Epithelial cell of proximal tubule (primary cell): ENCODE results near the gene NNT. TPM values are rescaled to one million over a fixed set of nuclear protein-coding genes. Genes with fewer than 3 reads are reported as not detected.
"Not testable (repeated sequence)": the region's sequence is repeated elsewhere in the genome, so short reads cannot be mapped to it uniquely, and the experiment has no call there.

Experiments
- DNase-seq: peaks from one replicate; pipeline ENCODE4 v3.0.0-alpha.2; 2011; ENCODE audit warnings: low read depth
- H3K4me3 ChIP-seq: 2 replicates; pipeline ENCODE4 v1.5.1; 2011; ENCODE audit warnings: low read depth, mild to moderate bottlenecking, low read length
- CTCF ChIP-seq: conservative IDR thresholded peaks from 2 replicates; pipeline ENCODE4 v1.5.1; 2012; ENCODE audit warnings: low read depth, mild to moderate bottlenecking, low read length
- total RNA-seq: library from RNA; depleted of rRNA; stranded (reverse); fragments of >200 nt; gene quantifications from 2 replicates; pipeline ENCODE4 v1.2.3, GENCODE V29; 2015

Gene NNT
- total RNA-seq, 1 donor from 2014 or later = 36.5 TPM

GRCh38 chr5:43663916-43664315 lies 60.9 kb downstream of the NNT start:
- DNase-seq = no peak
- H3K4me3 ChIP-seq = no peak overlapping the region
- TF ChIP-seq CTCF = no peak

GRCh38 chr5:43664501-43665040 lies 61.6 kb downstream of the NNT start:
- DNase-seq = no peak
- no peak for TF ChIP-seq CTCF
- H3K4me3 ChIP-seq = no peak overlapping the region

GRCh38 chr5:43665749-43666148 lies 62.8 kb downstream of the NNT start:
- not testable (repeated sequence) for H3K4me3 ChIP-seq, DNase-seq

DNA sequence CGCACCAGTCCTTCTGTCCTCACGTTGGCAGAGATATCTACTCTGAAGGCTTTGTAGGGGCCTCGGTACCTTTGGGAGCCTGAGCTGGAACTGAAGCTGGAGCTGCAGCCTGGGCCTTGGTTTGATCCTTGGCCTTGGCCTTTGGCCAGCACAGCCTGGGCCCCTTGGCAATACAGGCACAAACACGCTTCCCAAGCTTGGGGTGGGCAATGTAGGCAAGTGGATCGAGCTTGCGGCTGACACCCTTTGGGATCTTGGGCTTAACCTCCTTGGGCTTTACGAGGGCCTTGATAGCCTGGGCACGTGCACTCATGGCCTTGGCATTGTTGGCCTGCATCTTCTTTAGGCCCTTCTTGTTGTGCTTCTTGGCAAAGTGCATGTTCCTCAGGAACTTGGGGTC lies 63.7 kb downstream of the NNT start:
- not testable (repeated sequence) for H3K4me3 ChIP-seq, DNase-seq

DNA sequence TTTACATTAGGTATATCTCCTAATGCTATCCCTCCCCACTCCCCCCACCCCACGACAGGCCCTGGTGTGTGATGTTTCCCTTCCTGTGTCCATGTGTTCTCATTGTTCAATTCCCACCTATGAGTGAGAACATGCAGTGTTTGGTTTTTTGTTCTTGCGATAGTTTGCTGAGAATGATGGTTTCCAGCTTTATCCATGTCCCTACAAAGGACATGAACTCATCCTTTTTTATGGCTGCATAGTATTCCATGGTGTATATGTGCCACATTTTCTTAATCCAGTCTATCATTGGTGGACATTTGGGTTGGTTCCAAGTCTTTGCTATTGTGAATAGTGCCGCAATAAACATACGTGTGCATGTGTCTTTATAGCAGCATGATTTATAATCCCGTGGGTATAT lies 64.4 kb downstream of the NNT start:
- not testable (repeated sequence) for H3K4me3 ChIP-seq, DNase-seq

DNA sequence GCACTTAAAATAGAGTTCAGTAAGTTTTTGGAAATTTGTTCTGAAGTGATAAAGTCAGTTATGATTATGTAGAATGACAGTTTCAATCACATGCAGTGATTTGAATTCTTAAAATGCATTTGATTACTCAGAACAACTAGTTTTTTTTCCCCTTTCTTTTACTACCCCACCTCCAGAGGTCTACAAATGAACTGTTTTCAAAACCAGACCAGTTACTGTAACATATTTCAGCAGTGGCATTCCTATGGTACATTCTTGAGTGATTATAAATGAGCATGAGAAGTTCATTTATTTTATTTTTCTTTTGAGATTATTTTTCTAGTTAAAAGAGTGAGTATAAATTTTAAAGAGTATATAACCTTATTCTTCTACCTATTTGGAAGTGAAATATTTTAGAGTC lies 71.6 kb downstream of the NNT start:
- TF ChIP-seq CTCF = no peak
- DNase-seq = no peak

GRCh38 chr5:43675357-43675756 lies 72.4 kb downstream of the NNT start:
- no peak for TF ChIP-seq CTCF
- no peak for DNase-seq
- no peak overlapping the region for H3K4me3 ChIP-seq

More for the DNA sequence above, 71.6 kb downstream of the NNT start:
- H3K4me3 ChIP-seq = no peak overlapping the region

DNA sequence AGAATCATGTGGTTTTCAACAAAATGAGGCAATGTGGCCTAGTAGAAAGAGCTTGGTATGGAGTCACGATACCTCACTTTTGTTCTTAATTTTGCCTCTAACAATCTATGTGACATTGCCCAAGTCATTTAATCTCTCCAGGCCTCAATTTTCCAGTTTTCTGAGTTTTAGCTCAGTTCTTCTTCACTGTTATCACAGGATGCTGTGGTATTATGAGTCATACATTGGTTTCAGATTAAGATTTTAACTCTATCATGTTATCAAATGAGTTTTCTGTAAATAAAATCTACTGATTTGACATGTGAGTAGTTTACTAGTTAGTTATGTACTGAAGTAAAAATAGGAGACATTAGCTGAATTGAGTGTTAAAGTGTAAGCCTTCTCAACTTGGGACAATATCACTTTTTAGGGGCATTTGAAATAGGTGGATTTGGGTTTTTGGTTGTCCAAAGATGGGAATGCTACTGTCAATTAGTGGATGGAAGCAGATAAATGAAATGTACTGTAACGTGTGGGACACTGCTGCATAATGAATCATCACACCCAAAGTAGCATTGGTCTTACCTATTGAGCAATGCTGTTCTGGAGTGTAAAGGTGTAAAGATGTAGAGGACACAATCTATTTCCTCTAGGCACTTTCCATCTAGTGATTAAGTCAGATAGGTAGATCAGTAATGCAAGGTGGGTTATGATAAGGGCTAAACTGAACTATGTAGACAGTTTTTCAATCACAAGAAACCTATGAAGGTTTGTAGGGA lies 73.3 kb downstream of the NNT start:
- H3K4me3 ChIP-seq = no peak overlapping the region
- DNase-seq = no peak
- TF ChIP-seq CTCF = no peak
